HCT116 (cell line): ENCODE results near the gene POGK. TPM values are rescaled to one million over a fixed set of nuclear protein-coding genes. Genes with fewer than 3 reads are reported as not detected.

Experiments
- ATAC-seq: fragments of 200-7000 bp; cut with Tn5 transposase; 2 replicates; pipeline ENCODE4 v1.9.1; 2020; ENCODE audit warnings: mild to moderate bottlenecking, moderate library complexity
- BruUV-seq: library from RNA; stranded (reverse); fragments of 400-500 nt; replicated peaks from 2 replicates; lab custom pipeline; 2021; lab: Mats Ljungman, UMichigan
- CTCF ChIA-PET: fragments of 300-600 bp; sonication (Branson Sonifier 250); formaldehyde crosslinking; loops from one replicate; lab custom pipeline; 2021; ENCODE audit warnings: antibody characterized with exemption; lab: Charles Lee
- POLR2A ChIA-PET: fragments of 300-600, 350-600 bp; sonication (Branson Sonifier 250); formaldehyde crosslinking; loops from one replicate; lab custom pipeline; 2021; ENCODE audit warnings: antibody characterized with exemption; lab: Charles Lee
- RAD21 ChIA-PET, 2 experiments: fragments of 300-600 bp; sonication (Branson Sonifier 250); formaldehyde crosslinking; loops; one replicate each; lab custom pipeline; 2023; ENCODE audit warnings: low total read pairs in 2 of 2; ENCODE audit not compliant: uncharacterized antibody in 2 of 2, unreplicated experiment in 2 of 2, low non-redundant PET in 1 of 2; lab: Charles Lee
- DNase-seq: peaks from one replicate; pipeline ENCODE4 v3.0.0-alpha.2; 2010; ENCODE audit warnings: low read depth, low spot score
- H2AFZ ChIP-seq: fragments of 200-600 bp; shearing (Covaris generic), sonication (generic); 2 replicates; pipeline ENCODE4 v1.6.1; 2017; ENCODE audit warnings: low read depth, mixed run types, mixed read lengths, antibody characterized with exemption, low read length; ENCODE audit not compliant: poor library complexity, severe bottlenecking
- H3K27ac ChIP-seq: 2 replicates; pipeline ENCODE4 v1.5.1; 2012; ENCODE audit warnings: low read depth, low read length
- H3K27me3 ChIP-seq: fragments of 200-600 bp; sonication (generic); 2 replicates; pipeline ENCODE4 v1.6.1; 2016; ENCODE audit warnings: mixed run types, low read length, mixed read lengths; ENCODE audit not compliant: insufficient read depth
- H3K36me3 ChIP-seq, 2 experiments: fragments of 200-500 bp in 1 of 2; fragments of 200-600 bp in 1 of 2; sonication (Bioruptor generic) in 1 of 2; sonication (generic) in 1 of 2; 2 replicates each; pipeline versions ENCODE4 v1.5.1 to v1.6.1; 2014 to 2016; ENCODE audit warnings: low read length in 2 of 2, inconsistent platforms in 1 of 2, mixed read lengths in 1 of 2, mixed run types in 1 of 2; ENCODE audit not compliant: insufficient read depth in 2 of 2, control insufficient read depth in 1 of 2
- H3K4me1 ChIP-seq, 2 experiments: fragments of 200-600 bp in 1 of 2; sonication (generic) in 1 of 2; 2 replicates each; pipeline versions ENCODE4 v1.5.1 to v1.6.1; 2012 to 2017; ENCODE audit warnings: low read length in 2 of 2, inconsistent platforms in 1 of 2, mild to moderate bottlenecking in 1 of 2, mixed read lengths in 1 of 2, mixed run types in 1 of 2, moderate library complexity in 1 of 2; ENCODE audit not compliant: insufficient read depth in 2 of 2, control insufficient read depth in 1 of 2
- H3K4me2 ChIP-seq: fragments of 200-600 bp; sonication (generic); 2 replicates; pipeline ENCODE4 v1.6.1; 2017; ENCODE audit warnings: mixed run types, low read length, mixed read lengths
- H3K4me3 ChIP-seq, 2 experiments: fragments of 200-600 bp in 1 of 2; sonication (generic) in 1 of 2; replicated peaks in 1 of 2; 2 replicates each; pipeline ENCODE4 v1.5.1; 2011 to 2016; ENCODE audit warnings: low read length in 2 of 2, control low read depth in 1 of 2, low read depth in 1 of 2, mild to moderate bottlenecking in 1 of 2, mixed read lengths in 1 of 2, mixed run types in 1 of 2
- H3K79me2 ChIP-seq: fragments of 200-600 bp; sonication (generic); 2 replicates; pipeline ENCODE4 v1.6.1; 2017; ENCODE audit warnings: mild to moderate bottlenecking, mixed run types, low read length, moderate library complexity, mixed read lengths; ENCODE audit not compliant: insufficient read depth
- H3K9ac ChIP-seq: fragments of 200-600 bp; sonication (generic); 2 replicates; pipeline ENCODE4 v1.6.1; 2016; ENCODE audit warnings: low read length, mixed read lengths
- H3K9me2 ChIP-seq: fragments of 200-600 bp; sonication (generic), shearing (Covaris generic); 2 replicates; pipeline ENCODE4 v1.6.1; 2017; ENCODE audit warnings: mixed run types, mild to moderate bottlenecking, moderate library complexity; ENCODE audit not compliant: insufficient read depth
- H3K9me3 ChIP-seq, 2 experiments: fragments of 200-500 bp in 1 of 2; fragments of 200-600 bp in 1 of 2; sonication (Bioruptor generic) in 1 of 2; sonication (generic) in 1 of 2; 2 replicates each; pipeline ENCODE4 v1.6.1; 2014 to 2017; ENCODE audit warnings: low read length in 2 of 2, mixed read lengths in 2 of 2, inconsistent platforms in 1 of 2, low read depth in 1 of 2, mild to moderate bottlenecking in 1 of 2, mixed run types in 1 of 2, moderate library complexity in 1 of 2; ENCODE audit not compliant: control insufficient read depth in 1 of 2, insufficient read depth in 1 of 2
- H4K20me1 ChIP-seq: fragments of 200-600 bp; sonication (generic), shearing (Covaris generic); 2 replicates; pipeline ENCODE4 v1.6.1; 2017; ENCODE audit warnings: mixed run types, mild to moderate bottlenecking, moderate library complexity; ENCODE audit not compliant: insufficient read depth
- ATF3 ChIP-seq: IDR thresholded peaks from 2 replicates; pipeline ENCODE4 v1.6.1; 2012
- CBX3 ChIP-seq: IDR thresholded peaks from 2 replicates; pipeline ENCODE4 v1.6.1; 2012; ENCODE audit warnings: low read depth
- CEBPB ChIP-seq: IDR thresholded peaks from 2 replicates; pipeline ENCODE4 v1.6.1; 2012; ENCODE audit warnings: low read depth
- CTCF ChIP-seq, 3 experiments: fragments of 200-600 bp in 1 of 3; sonication (generic) in 1 of 3; IDR thresholded peaks in 2 of 3; conservative IDR thresholded peaks in 1 of 3; 2 replicates each; pipeline ENCODE4 v1.5.1; 2012 to 2017; ENCODE audit warnings: low read depth in 2 of 3, low read length in 2 of 3, antibody characterized with exemption in 1 of 3, borderline replicate concordance in 1 of 3, control low read depth in 1 of 3, mild to moderate bottlenecking in 1 of 3, mixed read lengths in 1 of 3, mixed run types in 1 of 3, moderate library complexity in 1 of 3; ENCODE audit not compliant: insufficient read depth in 1 of 3
- EGR1 ChIP-seq: IDR thresholded peaks from 2 replicates; pipeline ENCODE4 v1.6.1; 2012; ENCODE audit warnings: low read depth
- ELF1 ChIP-seq: IDR thresholded peaks from 2 replicates; pipeline ENCODE4 v1.6.1; 2012; ENCODE audit warnings: low read depth, borderline replicate concordance
- EZH2 ChIP-seq: fragments of 200-600 bp; sonication (generic); IDR thresholded peaks from 2 replicates; pipeline ENCODE4 v1.6.1; 2017; ENCODE audit warnings: antibody characterized with exemption, mixed run types
- EZH2phosphoT487 ChIP-seq: fragments of 200-600 bp; IDR thresholded peaks from 2 replicates; pipeline ENCODE4 v1.6.1; 2018; ENCODE audit warnings: antibody characterized with exemption, borderline replicate concordance
- JUND ChIP-seq: IDR thresholded peaks from 2 replicates; pipeline ENCODE4 v1.6.1; 2012
- MAX ChIP-seq: IDR thresholded peaks from 2 replicates; pipeline ENCODE4 v1.6.1; 2012
- POLR2A ChIP-seq: IDR thresholded peaks from 2 replicates; pipeline ENCODE4 v1.7.0; 2011; ENCODE audit warnings: borderline replicate concordance; ENCODE audit not compliant: insufficient read depth, insufficient read length; ENCODE audit errors: extremely low read depth
- RAD21 ChIP-seq: IDR thresholded peaks from 2 replicates; pipeline ENCODE4 v1.6.1; 2012; ENCODE audit warnings: low read depth, mild to moderate bottlenecking
- REST ChIP-seq: IDR thresholded peaks from 2 replicates; pipeline ENCODE4 v1.6.1; 2012; ENCODE audit warnings: low read depth
- SP1 ChIP-seq: IDR thresholded peaks from 2 replicates; pipeline ENCODE4 v1.6.1; 2012; ENCODE audit warnings: low read depth
- SRF ChIP-seq: IDR thresholded peaks from 2 replicates; pipeline ENCODE4 v1.6.1; 2012; ENCODE audit warnings: low read depth
- TCF7L2 ChIP-seq: IDR thresholded peaks from 2 replicates; pipeline ENCODE4 v1.7.0; 2011; ENCODE audit warnings: borderline replicate concordance, inconsistent platforms; ENCODE audit not compliant: insufficient read depth, insufficient read length; ENCODE audit errors: extremely low read depth
- YY1 ChIP-seq: IDR thresholded peaks from 2 replicates; pipeline ENCODE4 v1.6.1; 2011; ENCODE audit warnings: low read length, low read depth, moderate library complexity, mild to moderate bottlenecking; ENCODE audit not compliant: insufficient replicate concordance; ENCODE audit errors: extremely low read depth
- ZBTB33 ChIP-seq: IDR thresholded peaks from 2 replicates; pipeline ENCODE4 v1.6.1; 2011; ENCODE audit warnings: mild to moderate bottlenecking, low read length, moderate library complexity; ENCODE audit not compliant: insufficient replicate concordance; ENCODE audit errors: extremely low read depth
- ZFX ChIP-seq: fragments of 450-650 bp; IDR thresholded peaks from 2 replicates; pipeline ENCODE4 v1.6.1; 2017
- ZNF274 ChIP-seq: fragments of 200-500 bp; sonication (Bioruptor generic); IDR thresholded peaks from 2 replicates; pipeline ENCODE4 v1.6.1; 2014; ENCODE audit warnings: mild to moderate bottlenecking, low read depth, low read length, inconsistent platforms
- intact Hi-C: fragments of 100-400 bp; cut with micrococcal nuclease; formaldehyde crosslinking; loops from 2 replicates; pipeline ENCODE4 v1.10.0; 2022
- total RNA-seq: library from RNA; stranded (reverse); gene quantifications from one replicate; pipeline ENCODE4 v1.2.1, GENCODE V29; 2021; ENCODE audit not compliant: unreplicated experiment

The POGK gene
- total RNA-seq, 1 experiment from 2014 or later: 35.6 TPM

GRCh38 chr1:166843322-166843721 is 4.0 kb downstream of the POGK start:
- POLR2A ChIA-PET: no interaction called here
- Histone ChIP-seq H2AFZ (no peak overlapping the region), H3K27me3 (no peaks in the 10 kb centered on the region), H3K79me2 (peaks cover 76% of the 10 kb centered on the region), H3K4me3 (no peak overlapping the region), H3K9me2 (no peaks in the 10 kb centered on the region), H3K4me2 (no peak overlapping the region), H3K36me3 (peaks cover 53 to 66% of the 10 kb centered on the region in 2 experiments), H3K9ac (no peak overlapping the region), H4K20me1 (no peaks in the 10 kb centered on the region), H3K9me3 (no peaks in the 10 kb centered on the region), H3K27ac (no peak overlapping the region), H3K4me1 (peaks cover 1 to 21% of the 10 kb centered on the region in 2 experiments; a peak in 3 of 4 replicates)
- intact Hi-C loops: no loop called here
- CTCF ChIA-PET: no interaction called here
- no peak for DNase-seq
- no peak for ATAC-seq
- RAD21 ChIA-PET: no interaction called here
- no TSS peak for BruUV-seq
- no peak for TF ChIP-seq MAX
- TF ChIP-seq CTCF (IDR thresholded peaks at IDR 0.05 in 2 of 3, conservative IDR thresholded peaks at IDR 0.05 in 1 of 3; ENCODE audit: borderline replicate concordance in 1 of 3, insufficient read depth in 1 of 3, low read depth in 2 of 3, low read length in 2 of 3): no peak
- TF ChIP-seq EGR1: no peak
- no peak for TF ChIP-seq POLR2A
- no peak for TF ChIP-seq ELF1
- no peak for TF ChIP-seq TCF7L2
- TF ChIP-seq EZH2phosphoT487: no peak
- TF ChIP-seq RAD21: no peak
- no peak for TF ChIP-seq CEBPB
- no peak for TF ChIP-seq ATF3
- TF ChIP-seq ZFX: no peak
- no peak for TF ChIP-seq JUND
- no peak for TF ChIP-seq ZBTB33
- TF ChIP-seq SP1: no peak
- no peak for TF ChIP-seq SRF
- no peak for TF ChIP-seq EZH2
- TF ChIP-seq CBX3: no peak
- no peak for TF ChIP-seq ZNF274
- TF ChIP-seq YY1: no peak
- no peak for TF ChIP-seq REST
